DMS53 treated with DMSO at 0.1 percent for 48 hours (cell line): ENCODE measurements around the gene OR51I2.

Source experiments
- DNase-seq: peaks from one replicate; lab custom pipeline; 2025; ENCODE audit not compliant: unreplicated experiment; lab: John Stamatoyannopoulos, UW

The OR51I2 gene

GRCh38 chr11:5505363-5506048 lies 56.4 kb downstream of the OR51I2 start:
- no peak for DNase-seq
